Measurements from ENCODE around the gene ASCC3. TPM values are rescaled to one million over a fixed set of nuclear protein-coding genes. Genes with fewer than 3 reads are reported as not detected.

Gene ASCC3
- total and polyA plus RNA-seq, 2 of the 4 experiments (the other 2 are of a cell fraction), result 25.8 to 104 TPM

- in situ Hi-C loops (cut with MboI; ENCODE audit: low sequenced_read_pairs) (no loop called here), intact Hi-C loops (cut with micrococcal nuclease) (loop anchor here (10.0 kb wide), 1 partner anchor 1114 kb away; no protein-coding TSS in a partner anchor), dilution Hi-C loops (cut with HindIII; ENCODE audit: low sequenced_read_pairs, unreplicated experiment) (no loop called here)
- no peak overlapping the region for H4K8ac ChIP-seq (ENCODE audit: low read depth in 2 of 2, low read length in 2 of 2)
- H3K9me3 ChIP-seq (ENCODE audit: control insufficient read depth, insufficient read depth, low read length), result no peaks in the 10 kb centered on the region
- H3K14ac ChIP-seq (replicated peaks; ENCODE audit: low read depth, low read length), result no peak overlapping the region
- H3K9me1 ChIP-seq (ENCODE audit: insufficient read depth, low read length), result no peaks in the 10 kb centered on the region
- H2AK9ac ChIP-seq (replicated peaks; ENCODE audit: low read depth, low read length, poor library complexity), result no peak overlapping the region
- H3K9ac ChIP-seq (ENCODE audit: low read depth, low read length), result no peak overlapping the region
- no peak overlapping the region for H4K91ac ChIP-seq (ENCODE audit: insufficient read depth, low read depth, low read length)
- H2AK5ac ChIP-seq (ENCODE audit: low read depth, low read length), result no peak overlapping the region
- no peak overlapping the region for H2BK15ac ChIP-seq (ENCODE audit: low read depth, low read length)
- TF ChIP-seq ELK1 (IDR thresholded peaks at IDR 0.05; ENCODE audit: borderline replicate concordance, low read depth, low read length), result no peak
- no peak for TF ChIP-seq NFE2L2 (IDR thresholded peaks at IDR 0.05; ENCODE audit: low read depth, low read length)
- TF ChIP-seq SMC3 (IDR thresholded peaks at IDR 0.05; ENCODE audit: low read depth, low read length), result no peak
- no peak for TF ChIP-seq CHD1 (IDR thresholded peaks at IDR 0.05; ENCODE audit: low read depth, low read length)
- TF ChIP-seq RAD21 (IDR thresholded peaks at IDR 0.05; ENCODE audit: low read length), result no peak
- TF ChIP-seq CEBPB (IDR thresholded peaks at IDR 0.05; ENCODE audit: low read depth, low read length), result no peak
- no peak for TF ChIP-seq BHLHE40 (IDR thresholded peaks at IDR 0.05; ENCODE audit: low read depth, low read length)
- no peak for TF ChIP-seq USF2 (IDR thresholded peaks at IDR 0.05; ENCODE audit: low read depth, low read length)
- ATAC-seq (ENCODE audit: low read depth) (no peak), DNase-seq (no peak)
- H2AFZ ChIP-seq (replicated peaks; ENCODE audit: low read length, poor library complexity), result no peak overlapping the region
- H3K4me3 ChIP-seq (ENCODE audit: insufficient read depth, low read depth, low read length), result no peak overlapping the region
- H3K27ac ChIP-seq (ENCODE audit: insufficient read depth, low read length), result no peak overlapping the region
- H4K20me1 ChIP-seq (ENCODE audit: insufficient read depth, low read length), result no peaks in the 10 kb centered on the region
- no TSS peak for BruUV-seq (replicated peaks)
- ChIA-PET CTCF (no interaction called here), POLR2A (ENCODE audit: unreplicated experiment) (no interaction called here)
- H2BK20ac ChIP-seq (ENCODE audit: low read depth, low read length), result no peak overlapping the region
- H3K4ac ChIP-seq (ENCODE audit: low read depth, low read length), result no peak overlapping the region
- no peak overlapping the region for H3K18ac ChIP-seq (ENCODE audit: low read depth, low read length)
- no peak overlapping the region for H3K4me2 ChIP-seq (ENCODE audit: low read depth, low read length)
- H2BK5ac ChIP-seq (ENCODE audit: low read depth, low read length, poor library complexity, severe bottlenecking), result no peak overlapping the region
- no peak overlapping the region for H3K23ac ChIP-seq (ENCODE audit: low read depth, low read length)
- no peak overlapping the region for H3K56ac ChIP-seq (ENCODE audit: extremely low read depth, insufficient read depth, low read length)
- H3K27me3 ChIP-seq (ENCODE audit: control insufficient read depth, insufficient read depth, low read length), result no peaks in the 10 kb centered on the region
- no peaks in the 10 kb centered on the region; the same call in 1 of the 2 replicates for H3K4me1 ChIP-seq (ENCODE audit: control insufficient read depth, insufficient read depth, low read length)
- no peaks in the 10 kb centered on the region for H3K36me3 ChIP-seq (ENCODE audit: control insufficient read depth, insufficient read depth, low read length)
- H4K5ac ChIP-seq (ENCODE audit: low read depth, low read length), result no peak overlapping the region
- no peak overlapping the region for H2BK120ac ChIP-seq (ENCODE audit: low read depth, low read length)
- peaks cover 0 to 12% of the 10 kb centered on the region in 2 experiments; a peak in 3 of 4 replicates for H3K79me1 ChIP-seq (ENCODE audit: low read depth in 1 of 2, low read length in 2 of 2)
These were observed 100.5 kb downstream of the ASCC3 start for GRCh38 chr6:100780648-100781047.
